Right lobe of liver (tissue), 6 donors: Measurements from ENCODE around the gene TAF5L. TPM values are rescaled to one million over a fixed set of nuclear protein-coding genes. Genes with fewer than 3 reads are reported as not detected.

ENCODE experiments used
- ATAC-seq, 4 donors: fragments of 200-7000 bp; cut with Tn5 transposase; one replicate each; pipeline ENCODE4 v1.9.1; 2020; ENCODE audit warnings: mild to moderate bottlenecking in 4 of 4, moderate library complexity in 4 of 4
- DNase-seq, 3 donors: peaks; one replicate each; pipeline ENCODE4 v3.0.0-alpha.2; 2020
- H3K27ac ChIP-seq, 3 donors: fragments of 200-600 bp; one replicate each; pipeline ENCODE4 v1.8.0; 2022
- H3K27me3 ChIP-seq, 2 donors: fragments of 200-600 bp; one replicate each; pipeline ENCODE4 v1.8.0; 2022
- H3K36me3 ChIP-seq, 4 donors: fragments of 200-600 bp; sonication (generic) in 1 of 4; one replicate each; pipeline versions ENCODE4 v1.5.1 to v1.8.0; 2017 to 2022; ENCODE audit warnings: control low read depth in 1 of 4
- H3K4me1 ChIP-seq, 4 donors: fragments of 200-600 bp; sonication (generic) in 1 of 4; one replicate each; pipeline versions ENCODE4 v1.5.1 to v1.8.0; 2017 to 2022; ENCODE audit warnings: control low read depth in 1 of 4
- H3K4me3 ChIP-seq, 3 donors: fragments of 200-600 bp; one replicate each; pipeline ENCODE4 v1.8.0; 2022
- H3K9me3 ChIP-seq, 4 donors: fragments of 200-600 bp; sonication (generic) in 1 of 4; one replicate each; pipeline versions ENCODE4 v1.5.1 to v1.8.0; 2017 to 2022; ENCODE audit warnings: control low read depth in 1 of 4
- POLR2A ChIP-seq: fragments of 450-650 bp; IDR thresholded peaks from one replicate; pipeline ENCODE4 v1.6.1; 2017; ENCODE audit warnings: antibody characterized with exemption, mild to moderate bottlenecking
- WGBS: methylation state at CpG from one replicate; pipeline ENCODE4 v1.1.6; 2018; ENCODE audit warnings: low coverage, low lambda C conversion rate; ENCODE audit not compliant: insufficient coverage; ENCODE audit errors: missing lambda C conversion rate; 5-methylcytosine and 5-hydroxymethylcytosine counted together
- intact Hi-C, 2 donors: fragments of 100-400 bp; cut with DNase I; formaldehyde crosslinking; loops; one replicate each; pipeline versions ENCODE4 v1.11.2 to v1.14.1; 2022
- total RNA-seq, 6 experiments: library from RNA; depleted of rRNA in 2 of 6; stranded (reverse); fragments of >200 nt in 2 of 6; fragmentation: NEBNext Ultra II Directional in 3 of 6; extraction: Animal tissue kit (Norgen Biotek cat#: 25700) in 3 of 6; gene quantifications; one replicate each; pipeline versions ENCODE4 v1.1.0 to v1.2.4, GENCODE V29; 2016 to 2023
- TF ChIP-seq, protein P1 (sequence below), 4 donors: fragments of 200-600 bp in 3 of 4; fragments of 450-650 bp in 1 of 4; IDR thresholded peaks; one replicate each; pipeline versions ENCODE4 v1.5.1 to v1.8.0; 2016 to 2022; ENCODE audit warnings: antibody characterized with exemption in 4 of 4, mild to moderate bottlenecking in 2 of 4
- donor health status: DM: no; HTN: yes; CAD: no.
- donor health status: DM: no; HTN: no; CAD: no.
- donor health status: DM: no; HTN: no; CAD: no.
- donor health status: DM: no; HTN: yes; CAD: no.
- donor health status: DM: no; HTN: yes; CAD: no.

TAF5L gene
- total RNA-seq, 6 experiments from 2014 or later: 7.6 to 14.0 (median 9.9) TPM

DNA sequence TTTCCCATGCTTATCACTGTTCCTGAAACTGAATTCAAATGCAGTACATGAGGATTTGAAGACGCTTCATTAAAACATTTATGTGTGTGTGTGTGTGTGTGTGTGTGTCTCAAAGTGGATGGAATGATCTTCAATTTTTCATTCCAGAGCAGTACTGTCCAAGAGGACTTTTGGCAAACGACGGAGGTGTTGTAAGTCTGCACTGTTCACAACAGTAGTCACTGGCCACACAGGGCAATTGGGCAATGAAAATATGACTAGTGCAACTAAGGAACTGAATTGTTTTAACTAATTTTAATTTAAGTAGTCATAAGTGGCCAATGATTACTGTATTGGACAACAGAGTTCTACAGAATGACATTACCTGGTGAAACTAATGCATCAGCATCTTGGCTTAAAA, 5.0 kb downstream of the TAF5L start:
- WGBS: 24% methylated on average over 3 of the region's 3 CpGs
- ATAC-seq (peak; percentile 70 to 83 (median 76)), DNase-seq (peak in 1 of 3 donors; percentile 77)
- intact Hi-C loops: loop anchor here (5.0 to 10.0 kb wide), 2 partner anchors 46 to 59 kb away; no protein-coding TSS in a partner anchor
- Histone ChIP-seq H3K4me3 (no peak overlapping the region), H3K9me3 (no peaks in the 10 kb centered on the region), H3K4me1 (peaks cover 0 to 22% (median 10%) of the 10 kb centered on the region in 4 donors), H3K27ac (peak overlapping the region in 1 of 3 donors; percentile 33), H3K27me3 (no peaks in the 10 kb centered on the region), H3K36me3 (no peaks in the 10 kb centered on the region)
- TF ChIP-seq, protein P1, sequence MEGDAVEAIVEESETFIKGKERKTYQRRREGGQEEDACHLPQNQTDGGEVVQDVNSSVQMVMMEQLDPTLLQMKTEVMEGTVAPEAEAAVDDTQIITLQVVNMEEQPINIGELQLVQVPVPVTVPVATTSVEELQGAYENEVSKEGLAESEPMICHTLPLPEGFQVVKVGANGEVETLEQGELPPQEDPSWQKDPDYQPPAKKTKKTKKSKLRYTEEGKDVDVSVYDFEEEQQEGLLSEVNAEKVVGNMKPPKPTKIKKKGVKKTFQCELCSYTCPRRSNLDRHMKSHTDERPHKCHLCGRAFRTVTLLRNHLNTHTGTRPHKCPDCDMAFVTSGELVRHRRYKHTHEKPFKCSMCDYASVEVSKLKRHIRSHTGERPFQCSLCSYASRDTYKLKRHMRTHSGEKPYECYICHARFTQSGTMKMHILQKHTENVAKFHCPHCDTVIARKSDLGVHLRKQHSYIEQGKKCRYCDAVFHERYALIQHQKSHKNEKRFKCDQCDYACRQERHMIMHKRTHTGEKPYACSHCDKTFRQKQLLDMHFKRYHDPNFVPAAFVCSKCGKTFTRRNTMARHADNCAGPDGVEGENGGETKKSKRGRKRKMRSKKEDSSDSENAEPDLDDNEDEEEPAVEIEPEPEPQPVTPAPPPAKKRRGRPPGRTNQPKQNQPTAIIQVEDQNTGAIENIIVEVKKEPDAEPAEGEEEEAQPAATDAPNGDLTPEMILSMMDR (IDR thresholded peaks at IDR 0.05): no peak
- no peak for TF ChIP-seq POLR2A

DNA sequence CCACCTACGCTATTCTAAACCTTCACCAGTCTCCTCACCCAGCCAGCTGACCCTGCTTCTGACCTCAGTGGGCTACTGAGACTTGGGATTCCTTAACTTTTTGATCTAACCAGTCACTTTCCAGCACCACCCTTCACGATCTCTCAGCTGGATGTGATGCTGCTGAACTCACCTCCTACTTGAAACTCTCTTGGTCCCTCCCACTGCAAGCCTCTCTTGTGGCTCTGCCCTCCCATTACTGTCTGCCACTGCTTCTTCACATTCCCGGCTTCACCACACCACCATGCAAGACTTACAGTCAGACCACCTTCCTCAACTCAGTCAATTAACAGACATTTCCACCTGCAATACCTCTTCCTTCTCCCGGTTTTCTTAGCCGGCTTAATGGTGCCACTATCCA, 6.3 kb downstream of the TAF5L start:
- TF ChIP-seq POLR2A: no peak
- TF ChIP-seq, protein P1 (IDR thresholded peaks at IDR 0.05): no peak
- H3K4me1 ChIP-seq: peaks cover 0 to 21% (median 8%) of the 10 kb centered on the region in 4 donors
- intact Hi-C loops: loop anchor here (5.0 to 10.0 kb wide), 2 partner anchors 45 to 57 kb away; no protein-coding TSS in a partner anchor

DNA sequence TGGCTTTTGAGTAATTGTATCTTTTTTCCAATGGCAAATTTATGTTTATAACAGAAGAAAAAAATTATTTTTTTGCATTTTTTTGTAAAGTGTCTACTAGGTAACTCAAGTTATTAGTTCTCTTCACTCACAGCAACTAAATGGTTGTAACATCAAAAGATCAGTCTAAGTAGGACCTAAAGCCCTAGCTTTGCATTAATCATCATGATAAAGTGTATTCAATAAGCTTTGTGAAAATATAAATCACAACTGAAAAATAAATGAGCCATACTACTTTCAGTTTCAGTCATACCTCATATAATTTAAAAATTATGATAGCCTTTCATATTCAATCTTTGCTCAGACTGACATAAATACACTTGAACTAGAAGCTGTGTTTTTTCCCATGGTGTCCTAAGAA, 6.9 kb downstream of the TAF5L start:
- H3K27me3 ChIP-seq: no peaks in the 10 kb centered on the region
- H3K27ac ChIP-seq: no peak overlapping the region
- H3K4me1 ChIP-seq: peaks cover 0 to 14% (median 6%) of the 10 kb centered on the region in 4 donors
- TF ChIP-seq POLR2A: no peak
- TF ChIP-seq, protein P1 (IDR thresholded peaks at IDR 0.05): no peak
- no peak overlapping the region for H3K4me3 ChIP-seq
- ATAC-seq (no peak), DNase-seq (no peak)
- no peaks in the 10 kb centered on the region for H3K9me3 ChIP-seq
- H3K36me3 ChIP-seq: peaks cover 0 to under 1% (median under 1%) of the 10 kb centered on the region in 4 donors
- intact Hi-C loops: no loop called here

More for the DNA sequence above, 6.3 kb downstream of the TAF5L start:
- Histone ChIP-seq H3K4me3 (no peak overlapping the region), H3K27ac (no peak overlapping the region), H3K27me3 (no peaks in the 10 kb centered on the region), H3K36me3 (no peaks in the 10 kb centered on the region), H3K9me3 (no peaks in the 10 kb centered on the region)
- DNase-seq (no peak), ATAC-seq (no peak)
- 95% methylated on average over 5 of the region's 5 CpGs for WGBS

DNA sequence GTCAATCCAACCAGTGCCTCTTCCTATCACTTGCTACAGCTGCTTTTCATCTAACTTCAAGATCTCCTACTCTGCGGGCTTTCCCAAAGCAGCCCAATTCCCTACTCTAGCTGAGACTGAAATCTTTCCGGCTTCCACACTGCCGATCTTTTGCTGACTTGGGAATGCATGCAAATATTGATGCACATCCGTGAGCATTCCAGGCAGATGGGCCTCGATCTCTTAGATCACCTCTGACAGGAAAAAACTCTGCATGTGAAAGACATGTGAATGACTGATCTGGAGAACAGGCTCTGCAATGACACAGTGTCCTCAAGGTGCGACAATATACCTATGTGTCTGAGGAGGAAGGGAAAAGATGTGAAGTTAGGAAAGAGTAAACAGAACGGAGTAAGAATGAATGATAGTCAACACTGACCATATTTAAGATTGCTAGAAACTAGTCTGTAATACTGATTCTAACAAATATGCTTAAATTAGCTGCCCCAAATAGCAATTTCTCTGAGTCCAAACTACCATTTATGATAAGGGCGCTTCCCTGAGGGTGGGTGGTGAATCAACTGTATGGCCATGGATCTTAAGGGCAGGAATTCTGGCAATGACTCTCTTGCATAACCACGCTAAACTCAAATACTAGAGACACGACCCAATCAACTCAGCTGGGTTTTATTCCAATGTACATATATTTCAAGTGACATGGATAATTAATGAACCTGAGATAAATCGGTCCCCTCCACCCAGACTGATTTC, 8.4 kb downstream of the TAF5L start:
- no peak for ATAC-seq

More for the DNA sequence above, 8.4 kb downstream of the TAF5L start:
- Histone ChIP-seq H3K4me1 (peaks cover 0 to 12% (median 6%) of the 10 kb centered on the region in 4 donors), H3K27ac (no peak overlapping the region), H3K27me3 (no peaks in the 10 kb centered on the region), H3K4me3 (no peak overlapping the region), H3K36me3 (peaks cover 0 to 14% (median 4%) of the 10 kb centered on the region in 4 donors), H3K9me3 (no peaks in the 10 kb centered on the region)
- TF ChIP-seq POLR2A: no peak
- TF ChIP-seq, protein P1 (IDR thresholded peaks at IDR 0.05): no peak
- intact Hi-C loops: no loop called here
- DNase-seq: no peak
- WGBS: 89% methylated on average over 8 of the region's 11 CpGs
